Smooth muscle cell (in vitro differentiated cells): Measurements from ENCODE around the gene C2CD4D. TPM values are rescaled to one million over a fixed set of nuclear protein-coding genes. Genes with fewer than 3 reads are reported as not detected.
A peak's percentile ranks its signal among the peaks of the same experiment; 100 is the strongest.

Experiments
- DNase-seq: peaks from one replicate; lab custom pipeline; 2025; ENCODE audit not compliant: unreplicated experiment; lab: John Stamatoyannopoulos, UW
- H2AFZ ChIP-seq: fragments of 200-600 bp; sonication (generic); 2 replicates; pipeline ENCODE4 v1.6.0; 2016; ENCODE audit warnings: antibody characterized with exemption, low read depth, mild to moderate bottlenecking
- H3F3A ChIP-seq: fragments of 200-600 bp; sonication (generic); 2 replicates; pipeline ENCODE4 v1.6.0; 2017; ENCODE audit warnings: antibody characterized with exemption, low read depth
- H3K27ac ChIP-seq: fragments of 200-600 bp; sonication (generic); 2 replicates; pipeline ENCODE4 v1.5.1; 2016; ENCODE audit warnings: low read depth, mild to moderate bottlenecking
- H3K27me3 ChIP-seq: fragments of 200-600 bp; sonication (generic); 2 replicates; pipeline ENCODE4 v1.6.1; 2016; ENCODE audit warnings: low read depth, mild to moderate bottlenecking
- H3K36me3 ChIP-seq: fragments of 200-600 bp; sonication (generic); 2 replicates; pipeline ENCODE4 v1.5.1; 2016; ENCODE audit warnings: low read depth
- H3K4me1 ChIP-seq: fragments of 200-600 bp; sonication (generic); 2 replicates; pipeline ENCODE4 v1.5.1; 2016; ENCODE audit warnings: low read depth
- H3K4me2 ChIP-seq: fragments of 200-600 bp; sonication (generic); 2 replicates; pipeline ENCODE4 v1.6.0; 2016; ENCODE audit warnings: mild to moderate bottlenecking
- H3K4me3 ChIP-seq: fragments of 200-600 bp; sonication (generic); 2 replicates; pipeline ENCODE4 v1.5.1; 2016; ENCODE audit warnings: mild to moderate bottlenecking
- H3K79me2 ChIP-seq: fragments of 200-600 bp; sonication (generic); 2 replicates; pipeline ENCODE4 v1.6.0; 2016; ENCODE audit warnings: low read depth, mild to moderate bottlenecking
- H3K9ac ChIP-seq: fragments of 200-600 bp; sonication (generic); 2 replicates; pipeline ENCODE4 v1.6.0; 2016; ENCODE audit warnings: low read depth
- H3K9me3 ChIP-seq: fragments of 200-600 bp; sonication (generic); replicated peaks from 2 replicates; pipeline ENCODE4 v1.5.1; 2016; ENCODE audit warnings: low read depth
- H4K20me1 ChIP-seq: fragments of 200-600 bp; sonication (generic); 2 replicates; pipeline ENCODE4 v1.6.0; 2016; ENCODE audit warnings: low read depth
- WGBS: methylation state at CpG from one replicate; pipeline ENCODE4 v1.1.7; 2016; ENCODE audit warnings: low lambda C conversion rate; 5-methylcytosine and 5-hydroxymethylcytosine counted together
- polyA plus RNA-seq: library from polyadenylated mRNA; unstranded; fragments of >200 nt; fragmentation: Nextera tagmentation; extraction: Ambion mirVana; gene quantifications from 2 replicates; pipeline ENCODE4 v1.2.1, GENCODE V29; 2016
- total RNA-seq: library from RNA; depleted of rRNA; stranded (reverse); fragments of >200 nt; gene quantifications from 2 replicates; pipeline ENCODE4 v1.2.3, GENCODE V29; 2014
- TF ChIP-seq, protein P1 (sequence below): fragments of 200-600 bp; sonication (generic); IDR thresholded peaks from 2 replicates; pipeline ENCODE4 v1.5.1; 2017; ENCODE audit warnings: borderline replicate concordance, mild to moderate bottlenecking, antibody characterized with exemption; ENCODE audit not compliant: insufficient read depth, poor library complexity, severe bottlenecking

Gene C2CD4D
- total and polyA plus RNA-seq, 2 experiments from 2014 or later, result not detected

DNA sequence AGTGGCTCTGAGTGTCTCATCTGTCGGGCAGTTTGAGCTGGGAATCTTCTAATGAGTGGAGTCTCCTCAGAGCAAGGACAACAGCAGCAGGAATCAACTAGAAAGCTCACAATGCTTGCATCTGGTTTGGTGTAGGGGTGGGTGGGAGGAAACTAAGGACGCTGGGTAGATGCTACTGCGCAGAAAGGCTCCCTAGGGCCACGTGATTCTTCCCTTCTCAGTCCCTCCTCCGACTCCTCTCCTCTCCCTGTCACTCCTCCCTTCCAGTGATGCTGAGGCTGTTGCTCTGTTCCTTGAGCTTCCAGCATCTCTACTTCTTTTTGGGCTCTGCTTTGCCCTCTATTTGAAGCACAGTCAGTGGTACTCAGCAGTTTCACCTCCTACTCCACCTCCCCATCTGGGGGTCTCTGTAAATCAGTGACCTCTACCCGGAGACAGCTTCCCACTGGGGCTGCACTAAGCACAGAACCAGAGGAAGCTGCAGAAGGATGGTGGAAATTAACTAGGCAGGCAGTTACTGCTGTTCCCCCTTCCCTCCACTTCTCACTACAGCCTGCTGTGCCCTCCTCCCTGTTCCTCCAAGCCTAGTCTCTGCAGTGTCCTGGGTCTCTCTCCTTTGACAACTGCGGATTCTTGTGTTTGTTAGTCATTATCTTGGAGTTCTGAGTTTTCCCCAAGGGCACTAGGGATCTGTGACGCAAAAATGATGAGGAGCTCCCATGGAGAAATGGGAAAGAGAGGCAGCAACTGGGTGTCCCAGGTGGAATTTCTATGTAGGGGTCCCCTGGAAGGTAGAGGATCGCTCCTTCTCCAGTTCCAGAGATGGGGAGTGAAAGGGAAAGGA lies 40.2 kb downstream of the C2CD4D start:
- H3K36me3 ChIP-seq, result no peaks in the 10 kb centered on the region
- H3K4me2 ChIP-seq, result no peak overlapping the region
- H3K4me1 ChIP-seq, result no peaks in the 10 kb centered on the region
- H3F3A ChIP-seq, result no peaks in the 10 kb centered on the region
- no peak overlapping the region for H3K27ac ChIP-seq
- no peaks in the 10 kb centered on the region for H3K79me2 ChIP-seq
- no peak overlapping the region for H3K4me3 ChIP-seq
- TF ChIP-seq, protein P1, sequence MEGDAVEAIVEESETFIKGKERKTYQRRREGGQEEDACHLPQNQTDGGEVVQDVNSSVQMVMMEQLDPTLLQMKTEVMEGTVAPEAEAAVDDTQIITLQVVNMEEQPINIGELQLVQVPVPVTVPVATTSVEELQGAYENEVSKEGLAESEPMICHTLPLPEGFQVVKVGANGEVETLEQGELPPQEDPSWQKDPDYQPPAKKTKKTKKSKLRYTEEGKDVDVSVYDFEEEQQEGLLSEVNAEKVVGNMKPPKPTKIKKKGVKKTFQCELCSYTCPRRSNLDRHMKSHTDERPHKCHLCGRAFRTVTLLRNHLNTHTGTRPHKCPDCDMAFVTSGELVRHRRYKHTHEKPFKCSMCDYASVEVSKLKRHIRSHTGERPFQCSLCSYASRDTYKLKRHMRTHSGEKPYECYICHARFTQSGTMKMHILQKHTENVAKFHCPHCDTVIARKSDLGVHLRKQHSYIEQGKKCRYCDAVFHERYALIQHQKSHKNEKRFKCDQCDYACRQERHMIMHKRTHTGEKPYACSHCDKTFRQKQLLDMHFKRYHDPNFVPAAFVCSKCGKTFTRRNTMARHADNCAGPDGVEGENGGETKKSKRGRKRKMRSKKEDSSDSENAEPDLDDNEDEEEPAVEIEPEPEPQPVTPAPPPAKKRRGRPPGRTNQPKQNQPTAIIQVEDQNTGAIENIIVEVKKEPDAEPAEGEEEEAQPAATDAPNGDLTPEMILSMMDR, result no peak
- no peak overlapping the region for H3K9ac ChIP-seq
- H4K20me1 ChIP-seq, result no peaks in the 10 kb centered on the region
- DNase-seq, result no peak
- no peaks in the 10 kb centered on the region for H3K9me3 ChIP-seq
- peaks cover 6% of the 10 kb centered on the region for H3K27me3 ChIP-seq
- no peak overlapping the region for H2AFZ ChIP-seq
- WGBS, result 52% methylated on average over 9 of the region's 9 CpGs

DNA sequence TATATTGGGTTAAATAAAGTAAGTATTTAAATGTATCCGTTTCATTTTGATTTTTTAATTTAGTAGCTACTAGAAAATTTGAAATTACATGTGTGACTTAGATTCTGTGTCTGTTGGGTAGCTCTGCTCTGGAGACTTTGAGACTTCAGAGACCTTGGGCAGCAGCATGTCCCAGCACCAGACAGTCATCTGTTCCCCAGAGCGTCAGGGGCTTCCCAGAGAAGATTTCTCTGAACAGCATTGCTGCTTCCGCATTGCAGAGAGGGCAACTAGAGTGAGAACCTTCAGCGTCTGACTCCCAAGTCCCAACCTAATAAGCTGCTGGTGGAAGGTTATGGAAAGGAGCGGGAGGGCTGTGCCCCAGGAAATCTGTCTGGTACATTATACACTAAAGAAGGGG lies 41.0 kb downstream of the C2CD4D start:
- TF ChIP-seq, protein P1, result no peak
- Histone ChIP-seq H3K36me3 (no peaks in the 10 kb centered on the region), H2AFZ (no peak overlapping the region), H3K4me3 (no peak overlapping the region), H3K9me3 (no peaks in the 10 kb centered on the region), H4K20me1 (no peaks in the 10 kb centered on the region), H3K4me1 (no peaks in the 10 kb centered on the region), H3F3A (no peaks in the 10 kb centered on the region), H3K27me3 (no peaks in the 10 kb centered on the region), H3K9ac (no peak overlapping the region), H3K27ac (no peak overlapping the region), H3K4me2 (no peak overlapping the region), H3K79me2 (no peaks in the 10 kb centered on the region)
- DNase-seq, result no peak
- WGBS, result 92% methylated on average over 5 of the region's 5 CpGs

DNA sequence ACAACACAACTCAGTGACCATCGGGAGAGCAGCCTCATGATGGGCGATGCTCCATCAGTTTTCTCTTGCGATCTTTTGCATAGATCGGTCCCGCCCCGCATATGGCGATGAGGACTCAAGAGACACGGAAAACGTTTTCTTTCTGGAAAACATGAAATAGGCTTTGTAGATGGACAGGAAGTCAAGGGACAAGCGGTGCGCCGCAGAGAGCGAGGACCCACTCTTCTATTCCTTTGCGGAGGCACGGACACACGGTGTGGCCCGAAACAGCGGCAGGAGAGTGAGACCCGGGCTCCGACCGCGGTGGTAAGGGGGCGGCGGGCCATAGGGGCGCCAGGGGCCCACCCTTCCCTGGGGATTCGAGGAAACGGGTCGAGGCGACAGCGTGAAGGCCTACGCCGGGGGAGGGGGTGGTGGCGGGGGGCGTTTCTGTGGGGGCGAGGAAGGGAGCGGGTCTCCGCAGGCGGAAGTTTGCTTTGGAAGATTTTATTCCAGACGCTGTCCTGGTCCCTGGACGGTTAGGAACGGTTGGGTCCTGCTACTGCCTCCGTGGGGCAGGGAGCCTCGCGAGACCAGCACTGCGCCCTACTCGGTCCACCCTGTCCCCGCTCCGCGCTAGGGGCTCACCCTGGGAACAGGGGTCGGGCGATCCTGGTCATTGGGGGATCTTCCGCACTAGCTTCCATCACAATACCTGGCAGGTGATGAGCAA lies 48.5 kb downstream of the C2CD4D start:
- peak overlapping the region; percentile 97 for H3K4me2 ChIP-seq
- TF ChIP-seq, protein P1, result no peak
- WGBS, result 2% methylated on average over 39 of the region's 52 CpGs
- H3K9ac ChIP-seq, result peak overlapping the region; percentile 24
- H3K9me3 ChIP-seq, result no peaks in the 10 kb centered on the region
- H3K79me2 ChIP-seq, result no peaks in the 10 kb centered on the region
- H3F3A ChIP-seq, result no peaks in the 10 kb centered on the region
- DNase-seq, result no peak
- peak overlapping the region; percentile 73 for H3K4me3 ChIP-seq
- H3K27ac ChIP-seq, result no peak overlapping the region
- H3K27me3 ChIP-seq, result no peaks in the 10 kb centered on the region
- H2AFZ ChIP-seq, result peak overlapping the region; percentile 97
- H3K4me1 ChIP-seq, result peaks cover 12% of the 10 kb centered on the region
- no peaks in the 10 kb centered on the region for H4K20me1 ChIP-seq
- H3K36me3 ChIP-seq, result no peaks in the 10 kb centered on the region
